GM06990 (cell line): ENCODE data around the gene FARP2.
"Not testable (repeated sequence)": the region's sequence is repeated elsewhere in the genome, so short reads cannot be mapped to it uniquely, and the experiment has no call there.

Experiments used
- DNase-seq: peaks from one replicate; pipeline ENCODE4 v3.0.0-alpha.2; 2011; ENCODE audit not compliant: insufficient read length; ENCODE audit errors: extremely low read depth
- H3K27me3 ChIP-seq: replicated peaks from 2 replicates; pipeline ENCODE4 v1.6.0; 2011; ENCODE audit warnings: low read length; ENCODE audit not compliant: control insufficient read depth, insufficient read depth
- H3K36me3 ChIP-seq: 2 replicates; pipeline ENCODE4 v1.5.1; 2011; ENCODE audit warnings: low read length; ENCODE audit not compliant: control insufficient read depth, insufficient read depth
- H3K4me3 ChIP-seq: replicated peaks from 2 replicates; pipeline ENCODE4 v1.5.1; 2011; ENCODE audit warnings: low read depth, mild to moderate bottlenecking, control low read depth, low read length
- CTCF ChIP-seq: IDR thresholded peaks from 2 replicates; pipeline ENCODE4 v1.5.1; 2011; ENCODE audit warnings: low read length, control low read depth, mild to moderate bottlenecking, inconsistent platforms; ENCODE audit not compliant: insufficient read depth, poor library complexity, severe bottlenecking

The FARP2 gene

DNA sequence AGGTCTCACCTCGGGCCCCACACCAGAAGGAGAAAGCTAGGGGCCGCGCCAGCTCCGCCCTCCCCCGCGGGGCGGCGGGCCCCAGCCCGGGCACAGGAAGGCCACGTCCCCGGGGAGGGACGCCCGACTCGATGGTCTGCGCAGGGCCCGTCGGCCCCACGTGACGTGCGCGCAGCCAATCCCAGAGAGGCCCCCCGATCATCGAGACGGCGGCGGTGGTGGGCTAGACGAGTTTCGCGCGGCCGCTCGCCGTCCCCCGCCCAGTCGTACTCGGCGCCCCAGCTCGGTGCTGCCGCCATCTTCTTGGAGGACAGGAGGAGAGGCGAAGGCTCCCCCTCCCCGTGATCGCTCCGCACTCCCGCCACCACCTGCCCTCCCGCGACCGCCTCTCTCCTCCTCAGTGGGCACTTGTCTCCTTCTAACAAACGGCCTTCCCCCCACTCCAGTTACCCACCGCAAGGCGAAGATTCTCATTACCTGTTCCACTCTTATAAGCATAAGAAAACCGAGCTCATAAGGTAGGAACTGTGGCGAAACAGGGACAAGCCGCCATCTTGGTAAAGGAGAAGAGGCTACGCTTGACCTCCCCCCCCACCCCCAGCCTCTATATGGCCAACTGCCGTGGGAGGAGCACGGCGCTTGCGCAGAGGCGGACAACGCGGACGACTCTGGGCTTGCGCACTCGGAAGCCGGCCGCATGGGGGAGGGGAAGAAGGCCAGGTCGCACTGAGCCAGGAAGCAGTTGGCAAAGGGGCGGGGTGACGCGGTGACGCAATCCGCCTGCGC is 40.8 kb upstream of the FARP2 start, which contains the start of gene HDLBP:
HDLBP (minus strand) TSS at position 580 of the 786 bp plus-strand sequence. CDS start 48,803 bp downstream, outside the sequence.
- Histone ChIP-seq H3K27me3 (no peaks in the 10 kb centered on the region), H3K36me3 (no peaks in the 10 kb centered on the region; the same call in 1 of the 2 replicates), H3K4me3 (peak within 1 kb of the TSS; percentile 99)
- peak; percentile 50 for TF ChIP-seq CTCF
- DNase-seq: peak; percentile 99

DNA sequence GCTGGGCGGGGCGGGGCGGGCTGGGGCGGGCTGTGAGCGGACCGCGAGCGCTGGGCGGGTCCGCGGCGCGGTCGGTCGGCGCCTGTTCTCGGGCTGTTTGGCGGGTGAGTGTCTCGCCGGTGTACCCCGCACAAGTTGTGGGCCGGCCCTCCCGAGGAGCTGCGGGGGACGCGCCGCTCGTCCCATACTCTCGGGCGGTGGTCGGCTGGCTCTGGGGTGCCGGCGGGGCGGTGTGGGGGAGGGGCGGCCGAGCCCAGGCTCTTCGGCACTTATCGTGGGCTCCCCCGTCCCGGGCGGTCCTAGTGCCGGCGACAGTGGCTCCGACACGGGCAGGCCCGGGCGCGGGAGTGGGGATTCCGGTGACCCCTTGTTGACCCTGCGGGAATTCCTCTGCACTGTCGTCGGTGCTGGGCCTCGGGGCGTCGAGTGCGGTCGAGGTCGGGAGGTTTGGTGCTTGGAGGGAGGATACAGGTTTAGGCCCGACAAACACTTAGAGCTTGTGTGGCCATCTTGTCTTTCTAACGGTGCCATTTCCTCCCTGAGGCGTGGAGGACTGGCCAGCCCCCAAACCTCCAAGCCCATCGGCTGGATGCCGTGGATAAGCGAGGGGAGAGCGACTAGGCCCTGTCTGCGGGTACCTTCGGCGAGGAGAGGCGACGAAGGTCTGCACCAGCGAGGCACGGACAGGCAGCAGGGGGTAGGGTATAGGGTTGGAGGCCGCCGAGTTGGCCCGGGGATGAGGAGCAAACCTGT is 40.0 kb upstream of the FARP2 start, which contains the start of gene SEPTIN2:
SEPTIN2 (plus strand) TSS at position 47 of the 753 bp plus-strand sequence. CDS start 8,308 bp downstream, outside the sequence.
- no peaks in the 10 kb centered on the region; the same call in 1 of the 2 replicates for H3K36me3 ChIP-seq
- TF ChIP-seq CTCF: no peak
- DNase-seq: peak; percentile 88
- H3K27me3 ChIP-seq: no peaks in the 10 kb centered on the region
- peak within 1 kb of the TSS; percentile 99 for H3K4me3 ChIP-seq

DNA sequence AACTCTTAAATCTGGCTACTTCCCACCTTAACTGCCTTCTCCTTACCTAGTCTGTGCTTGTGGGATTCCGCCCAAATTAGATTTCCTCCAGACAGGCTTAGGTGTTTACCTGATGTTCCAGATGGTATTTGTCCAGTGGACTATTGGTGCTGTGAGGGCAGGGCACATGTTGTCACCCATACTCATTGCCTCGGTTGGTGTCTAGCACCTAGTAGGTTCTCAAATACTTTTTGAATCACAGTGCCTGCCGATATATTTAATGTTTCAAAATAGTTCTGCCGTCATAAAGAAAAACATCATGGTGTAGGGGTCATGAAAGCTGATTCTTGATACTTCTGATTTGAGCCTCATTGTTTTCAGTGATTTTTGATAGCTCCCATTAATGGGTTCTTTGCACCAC is 39.3 kb upstream of the FARP2 start:
- DNase-seq: no peak
- no peaks in the 10 kb centered on the region; the same call in 1 of the 2 replicates for H3K36me3 ChIP-seq
- H3K4me3 ChIP-seq: peak overlapping the region; percentile 97
- no peaks in the 10 kb centered on the region for H3K27me3 ChIP-seq
- no peak for TF ChIP-seq CTCF

GRCh38 chr2:241317391-241317790 is 38.7 kb upstream of the FARP2 start:
- Histone ChIP-seq H3K27me3 (no peaks in the 10 kb centered on the region), H3K36me3 (no peaks in the 10 kb centered on the region; the same call in 1 of the 2 replicates), H3K4me3 (peak overlapping the region; percentile 97)
- DNase-seq: no peak
- TF ChIP-seq CTCF: no peak

DNA sequence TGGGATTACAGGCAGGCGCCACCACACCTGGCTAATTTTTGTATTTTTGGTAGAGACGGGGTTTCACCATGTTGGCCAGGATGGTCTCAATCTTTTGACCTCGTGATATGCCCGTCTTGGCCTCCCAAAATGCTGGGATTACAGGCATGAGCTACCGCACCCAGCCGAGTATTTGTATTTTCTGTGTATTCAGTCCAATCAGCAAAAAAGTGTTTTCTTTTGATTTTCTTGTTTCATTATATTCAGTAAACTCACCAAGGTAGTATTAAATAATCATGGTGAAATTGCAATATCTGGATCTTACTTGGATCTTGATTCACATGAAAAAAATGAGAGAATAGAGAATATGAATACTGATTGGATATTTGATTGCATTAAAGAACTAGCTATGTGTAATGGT is 37.3 kb upstream of the FARP2 start:
- DNase-seq, H3K36me3 ChIP-seq, H3K27me3 ChIP-seq, H3K4me3 ChIP-seq: not testable (repeated sequence)

GRCh38 chr2:241320394-241320793 is 35.7 kb upstream of the FARP2 start:
- no peak for DNase-seq
- no peak overlapping the region for H3K4me3 ChIP-seq
- H3K36me3 ChIP-seq: no peaks in the 10 kb centered on the region; the same call in 1 of the 2 replicates
- H3K27me3 ChIP-seq: no peaks in the 10 kb centered on the region
- TF ChIP-seq CTCF: no peak
